Lower leg skin (tissue), 4 donors: ENCODE results near the gene FJX1. TPM values are rescaled to one million over a fixed set of nuclear protein-coding genes. Genes with fewer than 3 reads are reported as not detected.

Source experiments
- DNase-seq, 2 donors: peaks; one replicate each; pipeline ENCODE4 v3.0.0-alpha.2; 2019; ENCODE audit warnings: low spot score in 2 of 2
- H3K4me3 ChIP-seq: fragments of 200-600 bp; sonication (generic); 2 replicates; pipeline ENCODE4 v1.5.1; 2017; ENCODE audit warnings: mild to moderate bottlenecking, low read depth; ENCODE audit not compliant: poor library complexity, severe bottlenecking
- CTCF ChIP-seq, 3 donors: fragments of 450-650 bp; IDR thresholded peaks; one replicate each; pipeline ENCODE4 v1.5.1; 2016; ENCODE audit warnings: antibody characterized with exemption in 3 of 3, mild to moderate bottlenecking in 3 of 3, moderate library complexity in 2 of 3
- POLR2A ChIP-seq, 2 donors: fragments of 450-650 bp; IDR thresholded peaks; one replicate each; pipeline ENCODE4 v1.6.1; 2016 to 2017; ENCODE audit warnings: antibody characterized with exemption in 2 of 2, mild to moderate bottlenecking in 1 of 2, moderate library complexity in 1 of 2
- WGBS, 2 donors: methylation state at CpG; one replicate each; pipeline ENCODE4 v1.1.5; 2018; 5-methylcytosine and 5-hydroxymethylcytosine counted together
- intact Hi-C: fragments of 100-400 bp; cut with DNase I; formaldehyde crosslinking; loops from one replicate; pipeline ENCODE4 v1.15.0; 2023; ENCODE audit warnings: low total_unique reads
- total RNA-seq, 4 donors: library from RNA; depleted of rRNA; stranded (reverse); fragments of >200 nt; gene quantifications; one replicate each; pipeline ENCODE4 v1.1.0, GENCODE V29; 2016

FJX1 gene
- total RNA-seq = 10 to 100 TPM; 21.2 to 24.1 (median 22.5) TPM

- TF ChIP-seq CTCF (IDR thresholded peaks at IDR 0.05) = no peak
- no peak for TF ChIP-seq POLR2A (IDR thresholded peaks at IDR 0.05)
- peak; percentile 50 to 86 for DNase-seq
- WGBS, 2 donors = 1 to 2% methylated on average over 38 to 43 of the region's 57 CpGs
- H3K4me3 ChIP-seq = peak within 1 kb of the TSS; percentile 37
- intact Hi-C loops = loop anchor here (5.0 to 10.0 kb wide), 2 partner anchors 197 to 649 kb away; no protein-coding TSS in a partner anchor
Measured at GRCh38 chr11:35617687-35618496, at the start of gene FJX1. TSS of gene FJX1 (plus strand) at chr11:35618460. CDS start at chr11:35618637, 177 bp downstream.

DNA sequence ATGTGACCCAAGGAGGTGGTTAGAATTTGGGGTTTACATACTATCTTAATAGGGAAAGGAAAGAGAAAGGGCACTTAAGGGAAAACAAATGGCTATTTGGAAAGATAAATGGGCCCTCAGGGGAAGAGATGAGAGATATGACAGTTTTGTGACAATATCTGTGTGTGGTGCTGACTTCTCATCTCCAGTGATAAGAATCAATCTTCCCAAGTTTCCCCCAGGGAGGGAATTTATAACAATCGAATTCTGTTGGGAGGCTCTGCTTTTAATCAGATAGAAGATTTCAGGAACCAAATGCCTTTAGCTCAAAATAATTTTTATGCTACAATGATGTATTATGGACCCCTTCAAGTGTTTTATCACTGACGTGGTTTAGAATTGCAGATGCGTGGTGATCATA is 46.6 kb upstream of the FJX1 start:
- H3K4me3 ChIP-seq = no peak overlapping the region
- 45 to 56% methylated on average over 3 of the region's 3 CpGs for WGBS, 2 donors
- no peak for TF ChIP-seq POLR2A (IDR thresholded peaks at IDR 0.05)
- TF ChIP-seq CTCF (IDR thresholded peaks at IDR 0.05) = no peak
- DNase-seq = no peak
- intact Hi-C loops = no loop called here

- DNase-seq = no peak
- no peak for TF ChIP-seq POLR2A (IDR thresholded peaks at IDR 0.05)
- no peak for TF ChIP-seq CTCF (IDR thresholded peaks at IDR 0.05)
- intact Hi-C loops = no loop called here
- no peak overlapping the region for H3K4me3 ChIP-seq
- 58 to 62% methylated on average over 7 of the region's 7 CpGs for WGBS, 2 donors
Measured at GRCh38 chr11:35579557-35580396, 38.5 kb upstream of the FJX1 start.

DNA sequence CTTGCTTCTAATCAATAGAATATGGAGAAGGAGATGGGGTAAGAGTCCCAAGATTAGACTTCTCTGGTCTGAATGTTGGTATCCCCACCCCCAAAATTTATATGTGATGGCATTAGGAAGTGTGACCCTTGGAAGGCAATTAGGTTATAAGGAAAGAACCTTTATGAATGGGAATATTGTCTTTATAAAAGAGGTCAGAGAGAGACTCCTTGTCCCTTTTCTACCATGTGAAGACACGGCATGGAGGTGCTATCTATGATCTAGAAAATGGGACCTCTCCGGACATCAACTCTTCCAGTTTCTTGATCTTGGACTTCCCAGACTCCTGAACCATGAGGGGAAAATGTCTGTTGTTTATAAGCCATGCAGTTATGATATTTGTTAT is 37.9 kb upstream of the FJX1 start:
- WGBS, 2 donors = 95 to 98% methylated on average over 2 of the region's 2 CpGs
- no peak overlapping the region for H3K4me3 ChIP-seq
- TF ChIP-seq CTCF (IDR thresholded peaks at IDR 0.05) (no peak), POLR2A (IDR thresholded peaks at IDR 0.05) (no peak)
- no peak for DNase-seq
- intact Hi-C loops = no loop called here

GRCh38 chr11:35582033-35582432 is 36.2 kb upstream of the FJX1 start:
- DNase-seq = no peak
- intact Hi-C loops = no loop called here
- TF ChIP-seq CTCF (IDR thresholded peaks at IDR 0.05) = no peak
- no peak for TF ChIP-seq POLR2A (IDR thresholded peaks at IDR 0.05)
- 77 to 91% methylated on average over 1 of the region's 1 CpG for WGBS, 2 donors
- no peak overlapping the region for H3K4me3 ChIP-seq
